Measurements from ENCODE around the gene TTF2.
"Not testable (repeated sequence)": the region's sequence is repeated elsewhere in the genome, so short reads cannot be mapped to it uniquely, and the experiment has no call there.

The TTF2 gene

GRCh38 chr1:117117697-117118096 is 57.6 kb downstream of the TTF2 start:
- no peak overlapping the region for H3K27ac ChIP-seq
- no peak for DNase-seq (ENCODE audit: low spot score)
- POLR2A ChIA-PET (ENCODE audit: low non-redundant PET): no interaction called here
- CTCF ChIA-PET: no interaction called here
- TF ChIP-seq, protein P1, sequence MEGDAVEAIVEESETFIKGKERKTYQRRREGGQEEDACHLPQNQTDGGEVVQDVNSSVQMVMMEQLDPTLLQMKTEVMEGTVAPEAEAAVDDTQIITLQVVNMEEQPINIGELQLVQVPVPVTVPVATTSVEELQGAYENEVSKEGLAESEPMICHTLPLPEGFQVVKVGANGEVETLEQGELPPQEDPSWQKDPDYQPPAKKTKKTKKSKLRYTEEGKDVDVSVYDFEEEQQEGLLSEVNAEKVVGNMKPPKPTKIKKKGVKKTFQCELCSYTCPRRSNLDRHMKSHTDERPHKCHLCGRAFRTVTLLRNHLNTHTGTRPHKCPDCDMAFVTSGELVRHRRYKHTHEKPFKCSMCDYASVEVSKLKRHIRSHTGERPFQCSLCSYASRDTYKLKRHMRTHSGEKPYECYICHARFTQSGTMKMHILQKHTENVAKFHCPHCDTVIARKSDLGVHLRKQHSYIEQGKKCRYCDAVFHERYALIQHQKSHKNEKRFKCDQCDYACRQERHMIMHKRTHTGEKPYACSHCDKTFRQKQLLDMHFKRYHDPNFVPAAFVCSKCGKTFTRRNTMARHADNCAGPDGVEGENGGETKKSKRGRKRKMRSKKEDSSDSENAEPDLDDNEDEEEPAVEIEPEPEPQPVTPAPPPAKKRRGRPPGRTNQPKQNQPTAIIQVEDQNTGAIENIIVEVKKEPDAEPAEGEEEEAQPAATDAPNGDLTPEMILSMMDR (conservative IDR thresholded peaks at IDR 0.05; ENCODE audit: low read depth): no peak

GRCh38 chr1:117118137-117118536 is 58.0 kb downstream of the TTF2 start:
- ChIA-PET CTCF (no interaction called here), POLR2A (ENCODE audit: low non-redundant PET) (no interaction called here)
- no peak overlapping the region for H3K27ac ChIP-seq
- no peak for DNase-seq (ENCODE audit: low spot score)
- TF ChIP-seq, protein P1 (conservative IDR thresholded peaks at IDR 0.05; ENCODE audit: low read depth): no peak

GRCh38 chr1:117119144-117119543 is 59.0 kb downstream of the TTF2 start:
- CTCF ChIA-PET; DNase-seq (ENCODE audit: low spot score); H3K27ac ChIP-seq; POLR2A ChIA-PET (ENCODE audit: low non-redundant PET): not testable (repeated sequence)

- TF ChIP-seq, protein P1 (conservative IDR thresholded peaks at IDR 0.05; ENCODE audit: low read depth): no peak
- peak overlapping the region; percentile 78 for H3K27ac ChIP-seq
- ChIA-PET CTCF (interaction anchor here (0.8 to 1.2 kb wide), 2 partner anchors 53 to 164 kb away, joined by 3 to 4 read pairs; no protein-coding TSS in a partner anchor), POLR2A (ENCODE audit: low non-redundant PET) (no interaction called here)
- peak; percentile 30 for DNase-seq (ENCODE audit: low spot score)
Measured at GRCh38 chr1:117120774-117121588, 60.9 kb downstream of the TTF2 start.

DNA sequence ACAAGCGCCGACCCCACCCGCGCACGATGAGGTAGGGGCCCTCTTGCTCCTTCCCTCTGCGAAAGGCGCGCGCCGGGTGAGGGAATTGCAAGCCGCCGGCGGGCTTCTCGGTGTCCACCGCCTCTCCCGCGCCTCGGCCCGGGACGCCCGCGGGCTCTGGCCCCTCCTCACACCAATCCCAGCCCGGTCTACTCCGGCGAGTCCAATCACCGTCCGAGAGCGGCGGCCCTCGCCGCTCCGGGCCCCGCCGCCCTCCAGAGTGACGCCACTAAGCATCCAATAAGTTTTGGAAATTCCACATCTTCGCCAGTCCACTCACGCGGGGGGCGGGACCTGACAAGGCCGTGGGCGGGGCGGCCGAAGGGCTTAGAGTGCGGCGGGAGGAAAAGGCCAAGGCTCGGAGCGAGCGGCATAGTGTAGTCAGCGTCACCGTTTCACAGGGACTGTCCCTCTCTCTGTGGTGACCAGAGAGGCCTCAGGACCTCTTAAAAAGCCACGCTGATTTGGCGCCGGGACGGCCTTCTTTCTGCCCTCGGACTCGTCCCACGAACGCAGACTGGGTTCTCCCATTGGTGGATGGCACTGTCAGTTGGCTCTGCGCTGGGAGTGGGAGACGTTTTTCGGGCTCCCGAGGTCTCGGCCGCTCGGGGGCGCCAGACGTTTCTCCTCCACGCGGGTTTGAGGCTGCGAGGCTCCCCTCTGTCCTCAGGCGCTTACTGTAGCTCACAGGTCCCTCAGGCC is 61.6 kb downstream of the TTF2 start, which contains the start of gene TRIM45:
TRIM45 (minus strand) TSS at position 161 of the 741 bp plus-strand sequence. CDS start 548 bp downstream, outside the sequence.
- TF ChIP-seq, protein P1 (conservative IDR thresholded peaks at IDR 0.05; ENCODE audit: low read depth): peak; percentile 84
- ChIA-PET POLR2A (ENCODE audit: low non-redundant PET) (no interaction called here), CTCF (interaction anchor here (0.6 to 1.7 kb wide), 7 partner anchors 11 to 1064 kb away, joined by 3 to 11 read pairs (median 4); no protein-coding TSS in a partner anchor)
- H3K27ac ChIP-seq: peak within 1 kb of the TSS; percentile 78
- DNase-seq (ENCODE audit: low spot score): peak; percentile 93

DNA sequence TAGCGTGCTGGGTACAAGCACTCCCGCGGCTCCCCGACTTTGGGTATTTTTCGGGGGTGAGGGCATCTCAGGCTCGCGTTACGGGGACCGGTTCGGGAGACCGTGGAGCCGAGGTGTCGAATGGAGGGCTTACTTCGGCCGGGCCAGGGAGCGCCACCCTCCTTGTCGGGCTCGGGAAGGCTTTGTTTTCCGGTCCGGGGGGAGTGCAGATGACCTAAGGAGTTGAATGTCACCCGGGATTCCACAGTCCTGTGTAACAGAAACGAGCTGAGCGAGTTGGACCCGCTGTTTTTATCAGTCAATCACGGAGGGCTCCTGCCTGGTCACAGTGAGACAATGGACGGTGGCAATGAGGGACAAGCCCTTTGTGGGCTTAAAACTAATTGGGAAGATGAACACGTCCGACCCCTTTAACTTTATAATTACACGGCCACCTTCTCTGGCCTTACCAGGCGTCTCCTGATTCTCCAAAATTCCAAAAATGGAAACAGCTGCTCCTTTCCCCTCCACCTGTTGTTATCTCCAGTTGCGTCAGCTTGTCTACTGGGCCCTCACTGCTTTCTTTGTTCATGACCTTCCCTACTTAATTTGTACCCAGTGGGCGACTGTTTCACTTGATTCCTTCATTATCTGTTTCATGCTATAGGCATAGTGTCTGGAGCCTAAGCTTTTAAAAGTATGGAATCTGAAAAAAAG is 62.4 kb downstream of the TTF2 start:
- DNase-seq (ENCODE audit: low spot score): no peak
- CTCF ChIA-PET: interaction anchor here (0.6 to 1.7 kb wide), 9 partner anchors 11 to 1063 kb away, joined by 3 to 11 read pairs (median 4); no protein-coding TSS in a partner anchor
- POLR2A ChIA-PET (ENCODE audit: low non-redundant PET): no interaction called here
- H3K27ac ChIP-seq: peak overlapping the region; percentile 78
- TF ChIP-seq, protein P1 (conservative IDR thresholded peaks at IDR 0.05; ENCODE audit: low read depth): peak; percentile 41; the same call in 1 of the 2 replicates

All from RWPE1 (cell line).